CD14-positive monocyte (primary cell): ENCODE data around the gene ZPR1. TPM values are rescaled to one million over a fixed set of nuclear protein-coding genes. Genes with fewer than 3 reads are reported as not detected.
"Not testable (repeated sequence)": the region's sequence is repeated elsewhere in the genome, so short reads cannot be mapped to it uniquely, and the experiment has no call there.

Source experiments
- DNase-seq, 3 donors: peaks; one replicate each; pipeline ENCODE4 v3.0.0-alpha.2; 2011 to 2022
- H2AFZ ChIP-seq: 2 replicates; pipeline ENCODE4 v1.6.0; 2012; ENCODE audit warnings: mild to moderate bottlenecking, low read depth, low read length, inconsistent platforms; ENCODE audit not compliant: insufficient read depth, poor library complexity, severe bottlenecking
- H3K27ac ChIP-seq, 2 donors: 1 replicate in 1 of 2; 2 replicates in 1 of 2; pipeline ENCODE4 v1.5.1; 2012 to 2013; ENCODE audit warnings: low read length in 2 of 2, control low read depth in 1 of 2, inconsistent platforms in 1 of 2, low read depth in 1 of 2, mild to moderate bottlenecking in 1 of 2
- H3K27me3 ChIP-seq, 2 donors: one replicate each; pipeline versions ENCODE4 v1.6.0 to v1.6.1; 2011 to 2013; ENCODE audit warnings: low read length in 2 of 2; ENCODE audit not compliant: control insufficient read depth in 2 of 2, insufficient read depth in 2 of 2
- H3K36me3 ChIP-seq, 2 donors: replicated peaks in 1 of 2; 1 replicate in 1 of 2; 2 replicates in 1 of 2; pipeline versions ENCODE4 v1.5.1 to v1.6.1; 2012 to 2013; ENCODE audit warnings: low read length in 2 of 2, control low read depth in 1 of 2, inconsistent platforms in 1 of 2, mild to moderate bottlenecking in 1 of 2; ENCODE audit not compliant: insufficient read depth in 2 of 2, control insufficient read depth in 1 of 2
- H3K4me1 ChIP-seq, 2 donors: 1 replicate in 1 of 2; 2 replicates in 1 of 2; pipeline versions ENCODE4 v1.5.1 to v1.6.1; 2012 to 2013; ENCODE audit warnings: low read length in 2 of 2, control low read depth in 1 of 2, inconsistent platforms in 1 of 2, mild to moderate bottlenecking in 1 of 2, moderate library complexity in 1 of 2; ENCODE audit not compliant: insufficient read depth in 2 of 2, control insufficient read depth in 1 of 2
- H3K4me2 ChIP-seq: replicated peaks from 2 replicates; pipeline ENCODE3; 2012; ENCODE audit warnings: low read length, moderate library complexity, mild to moderate bottlenecking; ENCODE audit not compliant: poor library complexity, severe bottlenecking; ENCODE audit errors: extremely low read depth
- H3K4me3 ChIP-seq, 3 experiments: fragments of 200-600 bp in 1 of 3; sonication (generic) in 1 of 3; replicated peaks in 1 of 3; 1 replicate in 2 of 3; 2 replicates in 1 of 3; pipeline ENCODE4 v1.5.1; 2011 to 2013; ENCODE audit warnings: low read length in 3 of 3, mild to moderate bottlenecking in 3 of 3, control low read depth in 2 of 3, low read depth in 2 of 3, inconsistent platforms in 1 of 3, moderate library complexity in 1 of 3
- H3K79me2 ChIP-seq: 2 replicates; pipeline ENCODE4 v1.6.0; 2012; ENCODE audit warnings: mild to moderate bottlenecking, control low read depth, inconsistent platforms, low read length, moderate library complexity; ENCODE audit not compliant: insufficient read depth
- H3K9ac ChIP-seq: 2 replicates; pipeline ENCODE4 v1.6.0; 2017; ENCODE audit warnings: low read length, mild to moderate bottlenecking; ENCODE audit not compliant: insufficient read depth, poor library complexity, severe bottlenecking
- H3K9me3 ChIP-seq, 2 donors: replicated peaks in 1 of 2; 1 replicate in 1 of 2; 2 replicates in 1 of 2; pipeline versions ENCODE4 v1.5.1 to v1.6.1; 2012 to 2013; ENCODE audit warnings: low read length in 2 of 2, control low read depth in 1 of 2; ENCODE audit not compliant: control insufficient read depth in 1 of 2, insufficient read depth in 1 of 2
- H4K20me1 ChIP-seq: 2 replicates; pipeline ENCODE4 v1.6.0; 2012; ENCODE audit warnings: mild to moderate bottlenecking, low read length, control low read depth, moderate library complexity; ENCODE audit not compliant: insufficient read depth
- H3K27ac Mint-ChIP-seq, 7 donors: one replicate each; pipeline ENCODE4 v1.8.0; 2020; ENCODE audit warnings: mild to moderate bottlenecking in 7 of 7, mixed read lengths in 7 of 7, moderate library complexity in 6 of 7, inconsistent platforms in 2 of 7
- H3K27me3 Mint-ChIP-seq, 3 donors: one replicate each; pipeline ENCODE4 v1.8.0; 2021 to 2022; ENCODE audit warnings: low read depth in 3 of 3, mild to moderate bottlenecking in 3 of 3, mixed read lengths in 3 of 3, moderate library complexity in 3 of 3, inconsistent platforms in 1 of 3
- H3K36me3 Mint-ChIP-seq, 2 donors: one replicate each; pipeline ENCODE4 v1.8.0; 2020; ENCODE audit warnings: mixed read lengths in 2 of 2, inconsistent platforms in 1 of 2, mild to moderate bottlenecking in 1 of 2
- H3K4me1 Mint-ChIP-seq: one replicate; pipeline ENCODE4 v1.8.0; 2020; ENCODE audit warnings: mild to moderate bottlenecking, mixed read lengths
- H3K4me3 Mint-ChIP-seq, 2 donors: one replicate each; pipeline ENCODE4 v1.8.0; 2020; ENCODE audit warnings: mild to moderate bottlenecking in 2 of 2, mixed read lengths in 2 of 2, moderate library complexity in 1 of 2
- H3K9me3 Mint-ChIP-seq, 7 donors: one replicate each; pipeline ENCODE4 v1.8.0; 2020 to 2022; ENCODE audit warnings: mixed read lengths in 7 of 7, mild to moderate bottlenecking in 6 of 7, moderate library complexity in 6 of 7, inconsistent platforms in 2 of 7
- WGBS: methylation state at CpG from one replicate; pipeline ENCODE4 v1.1.5; 2013; ENCODE audit warnings: missing lambda C conversion rate; ENCODE audit not compliant: insufficient coverage; 5-methylcytosine and 5-hydroxymethylcytosine counted together
- intact Hi-C, 2 donors: fragments of 100-400 bp; cut with micrococcal nuclease; formaldehyde crosslinking; loops; one replicate each; pipeline versions ENCODE4 v1.15.0 to v1.15.1; 2023
- polyA plus RNA-seq, 3 donors: library from polyadenylated mRNA; depleted of rRNA in 1 of 3; unstranded in 2 of 3; stranded (reverse) in 1 of 3; fragments of 300-500 nt in 2 of 3; fragments of >200 nt in 1 of 3; fragmentation: Illumina TruSeq in 2 of 3; gene quantifications; 1 replicate in 2 of 3; 2 replicates in 1 of 3; pipeline ENCODE4 v1.2.3, GENCODE V29; 2012 to 2021
- TF ChIP-seq, protein P1 (sequence below): fragments of 200-600 bp; IDR thresholded peaks from one replicate; pipeline ENCODE4 v1.8.0; 2022; ENCODE audit warnings: antibody characterized with exemption, mild to moderate bottlenecking

ZPR1 gene
- polyA plus RNA-seq, 3 donors = 24.4 to 35.5 (median 35.2) TPM

GRCh38 chr11:116804001-116804400, 16.2 kb upstream of the ZPR1 start:
- Mint-ChIP-seq H3K27ac (no peak overlapping the region), H3K4me3 (no peak overlapping the region)
- no peak overlapping the region for H2AFZ ChIP-seq

GRCh38 chr11:116801662-116802061, 13.8 kb upstream of the ZPR1 start:
- H3K4me2 ChIP-seq, H3K9ac ChIP-seq, H3K27me3 ChIP-seq, H2AFZ ChIP-seq, H3K27me3 Mint-ChIP-seq, H3K4me3 Mint-ChIP-seq, H3K9me3 ChIP-seq, H3K4me1 ChIP-seq, intact Hi-C loops, H3K27ac ChIP-seq, H3K79me2 ChIP-seq, H3K4me3 ChIP-seq, H3K4me1 Mint-ChIP-seq, H3K27ac Mint-ChIP-seq, DNase-seq, H3K9me3 Mint-ChIP-seq, H4K20me1 ChIP-seq, H3K36me3 ChIP-seq, H3K36me3 Mint-ChIP-seq: not testable (repeated sequence)

More at GRCh38 chr11:116804001-116804400, 16.2 kb upstream of the ZPR1 start:
- H3K27me3 ChIP-seq = no peaks in the 10 kb centered on the region
- no peaks in the 10 kb centered on the region for H4K20me1 ChIP-seq
- peaks cover 0 to 2% (median 0%) of the 10 kb centered on the region in 7 donors for H3K9me3 Mint-ChIP-seq
- H3K9ac ChIP-seq = no peak overlapping the region
- no peaks in the 10 kb centered on the region for H3K36me3 ChIP-seq
- no peak overlapping the region for H3K4me2 ChIP-seq
- intact Hi-C loops = no loop called here
- peaks cover 2 to 7% (median 3%) of the 10 kb centered on the region in 3 donors for H3K27me3 Mint-ChIP-seq
- TF ChIP-seq, protein P1, sequence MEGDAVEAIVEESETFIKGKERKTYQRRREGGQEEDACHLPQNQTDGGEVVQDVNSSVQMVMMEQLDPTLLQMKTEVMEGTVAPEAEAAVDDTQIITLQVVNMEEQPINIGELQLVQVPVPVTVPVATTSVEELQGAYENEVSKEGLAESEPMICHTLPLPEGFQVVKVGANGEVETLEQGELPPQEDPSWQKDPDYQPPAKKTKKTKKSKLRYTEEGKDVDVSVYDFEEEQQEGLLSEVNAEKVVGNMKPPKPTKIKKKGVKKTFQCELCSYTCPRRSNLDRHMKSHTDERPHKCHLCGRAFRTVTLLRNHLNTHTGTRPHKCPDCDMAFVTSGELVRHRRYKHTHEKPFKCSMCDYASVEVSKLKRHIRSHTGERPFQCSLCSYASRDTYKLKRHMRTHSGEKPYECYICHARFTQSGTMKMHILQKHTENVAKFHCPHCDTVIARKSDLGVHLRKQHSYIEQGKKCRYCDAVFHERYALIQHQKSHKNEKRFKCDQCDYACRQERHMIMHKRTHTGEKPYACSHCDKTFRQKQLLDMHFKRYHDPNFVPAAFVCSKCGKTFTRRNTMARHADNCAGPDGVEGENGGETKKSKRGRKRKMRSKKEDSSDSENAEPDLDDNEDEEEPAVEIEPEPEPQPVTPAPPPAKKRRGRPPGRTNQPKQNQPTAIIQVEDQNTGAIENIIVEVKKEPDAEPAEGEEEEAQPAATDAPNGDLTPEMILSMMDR = no peak
- H3K4me1 Mint-ChIP-seq = no peaks in the 10 kb centered on the region
- WGBS = 67% methylated on average over 1 of the region's 3 CpGs
- no peak overlapping the region for H3K27ac ChIP-seq
- H3K79me2 ChIP-seq = no peaks in the 10 kb centered on the region
- H3K9me3 ChIP-seq = no peaks in the 10 kb centered on the region
- DNase-seq = no peak
- H3K4me1 ChIP-seq = no peaks in the 10 kb centered on the region
- no peaks in the 10 kb centered on the region for H3K36me3 Mint-ChIP-seq
- H3K4me3 ChIP-seq = no peak overlapping the region
